Kasumi-1 (cell line): Measurements from ENCODE around the gene TRAK1.

Experiments used
- DNase-seq, 2 experiments: peaks; one replicate each; lab custom pipeline; 2025; lab: John Stamatoyannopoulos, UW

The TRAK1 gene

GRCh38 chr3:42068303-42069088 is 22.7 kb upstream of the TRAK1 start:
- DNase-seq, result no peak

DNA sequence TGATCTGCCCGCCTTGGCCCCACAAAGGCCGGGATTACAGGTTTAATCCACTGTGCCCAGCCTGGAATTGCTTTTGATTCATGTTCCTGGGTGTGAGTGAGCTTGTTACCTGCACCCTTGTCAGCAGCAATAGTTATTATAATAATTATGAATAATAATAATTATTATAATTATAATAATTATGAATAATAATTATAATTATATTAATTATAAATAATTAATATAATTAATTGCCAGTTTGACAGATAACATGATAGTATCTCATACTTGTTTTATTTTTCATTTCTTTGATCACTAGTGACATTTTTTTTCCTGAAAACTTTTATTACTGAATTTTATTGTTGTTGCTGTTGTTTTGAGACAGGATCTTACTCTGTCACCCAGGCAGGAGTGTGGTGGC is 21.1 kb upstream of the TRAK1 start:
- DNase-seq, result no peak

DNA sequence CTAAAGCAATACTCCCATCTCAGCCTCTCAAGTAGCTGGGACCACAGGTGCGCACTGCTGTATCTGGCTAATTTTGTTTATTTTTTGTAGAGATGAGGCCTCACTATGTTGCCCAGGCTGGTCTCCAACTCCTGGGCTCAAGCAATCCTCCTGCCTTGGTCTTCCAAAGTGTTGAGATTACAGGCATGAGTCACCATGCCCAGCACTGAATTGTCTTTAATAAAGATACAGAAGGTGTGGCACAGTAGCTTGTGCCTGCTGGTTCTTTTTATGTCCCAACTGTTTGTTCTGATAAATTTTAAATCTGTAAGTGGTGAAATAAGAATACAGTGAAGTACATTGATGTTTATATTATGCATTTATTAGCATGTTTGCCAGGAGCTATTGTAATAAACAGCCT is 20.6 kb upstream of the TRAK1 start:
- DNase-seq, result no peak

DNA sequence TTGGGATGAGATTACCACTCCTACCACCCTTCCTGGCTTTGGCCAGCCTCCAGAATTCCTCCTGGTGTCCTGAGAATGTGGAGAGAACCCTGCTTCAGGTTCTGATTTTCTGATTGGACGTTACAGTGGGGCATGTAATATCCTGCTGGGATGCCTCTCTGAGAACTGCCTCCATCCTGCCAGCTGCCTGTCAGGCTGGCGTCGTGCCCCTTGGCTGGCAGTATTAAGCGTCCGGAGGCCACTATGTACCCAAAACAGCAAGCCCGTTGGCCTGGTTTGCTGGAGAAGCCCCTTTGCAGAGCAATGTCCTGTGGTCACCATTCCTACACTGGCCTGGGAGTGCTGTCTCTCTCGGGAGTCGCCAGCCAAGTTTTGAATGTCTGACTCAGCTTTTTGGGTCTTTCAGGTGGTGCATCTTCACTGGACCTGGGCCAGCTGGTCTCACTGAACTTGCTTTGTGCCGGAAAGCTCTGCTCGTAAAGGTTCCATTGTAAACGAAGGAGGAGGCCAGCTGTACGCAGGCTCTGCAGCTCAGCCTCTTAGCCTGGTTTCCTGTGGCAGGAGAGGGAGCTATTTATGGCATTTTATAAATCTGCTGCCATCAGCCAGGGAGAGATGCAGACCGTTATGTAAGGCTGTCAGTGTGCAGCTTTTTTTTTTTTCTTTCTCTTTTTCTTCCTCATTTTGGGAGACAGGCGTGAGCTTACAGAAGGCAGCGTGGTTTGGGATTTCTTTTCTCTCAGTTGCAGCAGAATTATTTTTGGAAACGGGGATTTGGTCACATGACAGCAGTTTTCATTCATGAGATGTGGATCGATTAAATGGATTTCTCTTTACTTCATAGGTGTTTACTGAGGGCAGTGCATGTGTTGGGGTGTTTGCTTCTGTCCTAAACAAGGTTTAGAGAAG is 19.0 kb upstream of the TRAK1 start:
- DNase-seq, result peak; percentile 97 to 98

GRCh38 chr3:42072831-42073301 is 18.3 kb upstream of the TRAK1 start:
- peak in 1 of 2 experiments; percentile 11 for DNase-seq

DNA sequence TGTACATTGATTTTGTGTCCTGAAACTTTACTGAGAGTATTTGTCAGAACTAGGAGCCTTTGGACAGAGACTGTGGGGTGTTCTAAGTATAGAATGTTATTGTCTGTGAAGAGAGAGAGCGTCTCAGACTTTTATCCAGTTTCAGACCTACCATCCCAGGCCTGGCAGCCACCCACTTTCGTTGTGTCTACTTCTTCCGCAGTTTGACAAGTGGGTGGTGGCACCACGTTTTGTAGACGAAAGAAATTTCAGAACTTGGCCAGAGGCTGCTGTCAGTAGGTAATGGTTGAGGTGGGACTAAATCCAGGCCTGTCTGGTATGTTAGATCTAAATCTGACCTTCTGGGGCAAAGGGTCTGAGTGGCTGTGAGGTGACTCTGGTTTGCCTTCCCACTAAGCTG is 13.4 kb upstream of the TRAK1 start:
- no peak for DNase-seq

- no peak for DNase-seq
Observed at GRCh38 chr3:42078677-42079076, 12.5 kb upstream of the TRAK1 start.

DNA sequence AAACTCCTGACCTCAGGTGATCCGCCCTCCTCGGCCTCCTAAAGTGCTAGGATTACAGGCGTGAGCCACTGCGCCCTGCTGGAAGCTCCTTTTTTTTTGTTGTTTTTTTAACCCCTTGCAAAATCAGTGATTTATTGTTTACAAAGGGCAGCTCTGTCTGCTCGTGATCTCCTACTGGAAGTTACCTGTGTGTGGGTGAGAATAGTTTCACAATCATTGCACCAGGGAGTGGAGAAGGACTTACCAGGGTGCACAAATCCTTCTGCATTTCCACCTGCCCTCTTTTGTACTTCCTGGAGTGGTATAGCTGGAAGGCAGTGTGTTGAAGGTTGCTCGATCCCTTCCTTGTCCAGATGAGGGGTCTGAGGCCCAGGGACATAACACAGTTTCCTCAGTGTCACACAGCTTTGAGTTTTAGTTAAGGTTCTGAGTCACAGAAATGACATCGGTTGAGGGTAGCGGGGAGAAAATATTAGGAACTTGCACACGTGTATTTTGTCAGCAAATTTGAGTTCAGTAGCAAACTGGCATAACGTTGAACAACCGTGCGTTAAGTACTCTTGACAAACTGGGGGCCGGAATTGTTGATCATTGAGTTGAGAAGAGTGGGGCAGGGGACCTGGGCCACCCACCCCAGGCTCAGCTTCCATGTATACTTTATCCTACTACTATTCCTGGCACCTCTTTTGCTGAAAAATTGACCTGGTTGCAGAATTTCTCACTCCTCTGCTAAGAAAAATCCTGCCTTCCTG is 11.3 kb upstream of the TRAK1 start:
- no peak for DNase-seq

DNA sequence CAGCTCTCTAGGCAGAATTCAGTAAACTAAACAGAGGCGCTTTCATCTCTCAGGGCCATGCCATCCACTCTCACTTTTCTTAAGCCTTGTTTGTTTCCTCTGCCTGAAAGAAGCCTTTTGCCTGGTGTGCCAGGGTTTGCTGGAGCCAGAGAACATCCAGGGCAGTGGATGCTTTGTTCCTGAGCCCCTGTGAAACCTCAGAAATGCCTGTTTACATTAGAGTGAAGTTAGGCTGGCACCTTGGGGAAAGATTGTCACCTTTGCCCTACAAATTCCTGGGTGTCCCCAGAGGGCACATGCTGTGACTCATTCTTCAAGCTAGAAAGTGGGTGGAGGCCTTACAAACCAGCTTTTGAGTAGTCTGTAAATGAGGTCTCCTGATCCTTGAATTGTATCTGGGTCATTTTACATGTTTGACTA is 10.7 kb upstream of the TRAK1 start:
- DNase-seq, result no peak

GRCh38 chr3:42081838-42082473 is 9.2 kb upstream of the TRAK1 start:
- DNase-seq, result no peak

- DNase-seq, result no peak
Observed at GRCh38 chr3:42084586-42084985, 6.6 kb upstream of the TRAK1 start.

- DNase-seq, result no peak
Observed at GRCh38 chr3:42085641-42086376, 5.3 kb upstream of the TRAK1 start.

DNA sequence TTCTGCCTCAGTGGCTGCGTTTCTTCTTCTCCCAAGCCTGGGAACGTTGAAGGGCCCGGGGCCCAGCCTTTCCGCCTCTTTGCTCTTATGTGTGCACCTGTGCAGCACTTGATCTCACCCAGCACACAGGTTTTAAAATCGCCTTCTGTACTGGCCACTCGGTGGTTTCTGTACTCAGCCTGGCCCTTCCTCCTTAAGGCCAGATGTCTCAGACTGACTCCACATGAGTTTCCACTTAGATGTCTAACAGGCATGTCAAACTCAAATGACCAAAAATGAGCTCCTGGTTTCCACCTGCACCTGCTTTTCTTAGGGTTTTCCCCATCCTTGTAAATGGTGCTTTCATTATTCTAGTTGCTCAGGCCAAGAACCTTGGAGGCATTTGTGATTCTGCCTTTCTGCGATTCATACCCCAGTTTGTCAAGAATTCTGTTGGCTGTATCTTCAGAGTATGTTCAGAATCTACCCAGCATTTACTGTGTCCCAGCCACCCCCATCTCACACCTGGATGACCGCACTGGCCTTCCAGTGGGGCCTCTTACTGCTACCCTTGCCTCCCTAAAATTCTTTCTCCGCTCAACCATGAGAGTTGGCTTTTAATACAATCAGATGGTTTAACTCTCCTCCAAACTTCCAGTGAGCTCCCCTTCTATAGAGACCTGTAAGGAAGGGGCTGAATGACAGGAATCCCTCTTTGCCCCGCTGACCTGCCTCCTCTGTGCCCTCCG is 2.2 kb upstream of the TRAK1 start:
- no peak for DNase-seq

DNA sequence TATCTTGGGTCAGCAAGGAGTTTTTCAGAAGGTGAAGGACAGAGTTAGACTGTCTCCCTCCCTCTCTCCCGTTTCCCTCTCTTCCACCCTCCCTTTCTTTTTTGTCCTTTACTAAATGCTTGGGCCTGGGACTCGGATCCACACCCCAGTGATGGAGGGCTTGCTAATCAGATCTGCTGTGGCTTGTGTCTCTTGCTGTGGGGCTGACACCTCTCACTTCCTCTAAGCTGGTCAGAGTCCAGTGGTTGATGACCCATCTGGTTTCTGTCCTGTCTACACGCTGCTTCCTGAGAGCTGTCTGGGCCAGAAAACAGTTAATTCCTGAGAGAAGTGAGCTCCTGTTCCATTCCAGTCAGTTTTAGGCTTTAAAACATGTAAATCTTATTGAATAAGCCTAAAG is 849 bp downstream of the TRAK1 start:
- DNase-seq, result no peak

- no peak for DNase-seq
Observed at GRCh38 chr3:42094128-42094527, 3.0 kb downstream of the TRAK1 start.

DNA sequence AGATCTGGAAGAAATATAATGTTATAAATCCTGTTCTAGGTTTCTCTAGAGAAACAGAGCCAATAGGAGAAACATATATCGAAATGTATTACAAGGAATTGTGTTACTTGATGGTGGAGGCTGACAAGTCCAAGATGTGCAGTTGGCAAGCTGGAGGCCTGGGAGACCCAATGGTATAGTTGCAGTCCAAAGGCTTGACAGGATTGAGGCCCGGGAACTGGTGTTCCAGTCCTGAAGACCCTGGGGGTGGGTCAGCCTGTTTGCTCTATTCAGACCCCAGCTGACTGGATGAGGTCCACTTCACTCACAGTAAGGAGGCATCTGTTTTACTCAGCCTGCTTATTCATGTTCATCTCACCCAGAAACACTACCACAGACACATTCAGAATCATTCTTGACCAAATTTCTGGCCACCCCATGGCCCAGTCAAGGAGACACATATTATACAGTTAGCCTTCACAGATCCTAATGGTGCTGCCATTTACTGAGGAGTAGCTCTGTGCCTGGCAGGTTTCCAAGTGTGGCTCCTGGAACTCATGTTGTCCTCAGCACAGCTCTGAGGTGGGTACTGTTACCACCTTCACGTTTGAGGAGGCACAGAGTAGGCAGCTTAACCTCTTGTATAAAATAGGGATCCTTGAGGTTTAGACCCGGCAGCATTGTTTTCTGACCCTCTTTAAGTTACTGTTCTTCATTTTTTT is 3.7 kb downstream of the TRAK1 start:
- no peak for DNase-seq

DNA sequence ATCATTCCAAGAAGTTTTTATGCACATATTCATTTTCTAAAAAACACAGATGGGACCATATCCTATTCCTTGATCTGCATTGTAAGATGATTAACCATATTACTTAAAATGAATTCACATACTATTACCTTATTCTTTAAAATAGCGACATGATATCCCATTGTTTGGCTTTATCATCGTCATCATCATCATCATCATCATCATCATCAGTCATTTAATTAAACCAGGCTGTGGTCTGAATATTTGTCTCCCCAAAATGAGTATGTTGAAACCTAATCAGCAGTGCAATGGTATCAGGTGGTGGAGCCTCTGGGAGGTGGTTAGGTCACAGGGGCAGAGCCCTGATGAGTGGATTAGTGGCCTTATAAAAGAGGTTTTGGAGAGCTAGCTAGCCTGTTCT is 4.4 kb downstream of the TRAK1 start:
- DNase-seq, result no peak

GRCh38 chr3:42096796-42097565 is 5.8 kb downstream of the TRAK1 start:
- DNase-seq, result no peak

DNA sequence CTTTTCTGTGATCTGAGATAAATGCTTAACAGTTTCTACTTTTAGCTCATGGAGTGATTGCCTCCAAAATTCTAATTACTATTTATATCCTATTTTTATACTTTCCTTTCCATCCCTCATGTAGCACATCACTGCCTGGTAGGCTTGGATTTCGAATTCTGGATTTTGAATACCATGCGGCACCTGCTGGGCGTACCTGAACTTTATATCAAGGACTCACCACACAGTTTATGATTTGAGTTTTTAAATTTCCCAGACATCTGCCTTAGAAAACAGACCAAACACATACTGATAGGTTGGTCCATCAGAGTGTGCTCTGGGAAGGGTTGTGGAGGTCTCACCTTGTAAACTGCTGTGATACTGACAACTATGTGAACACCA is 6.4 kb downstream of the TRAK1 start:
- DNase-seq, result no peak
